ENCODE measurements around the gene GTF2H4.
"Not testable (repeated sequence)": the region's sequence is repeated elsewhere in the genome, so short reads cannot be mapped to it uniquely, and the experiment has no call there.

Gene GTF2H4

DNA sequence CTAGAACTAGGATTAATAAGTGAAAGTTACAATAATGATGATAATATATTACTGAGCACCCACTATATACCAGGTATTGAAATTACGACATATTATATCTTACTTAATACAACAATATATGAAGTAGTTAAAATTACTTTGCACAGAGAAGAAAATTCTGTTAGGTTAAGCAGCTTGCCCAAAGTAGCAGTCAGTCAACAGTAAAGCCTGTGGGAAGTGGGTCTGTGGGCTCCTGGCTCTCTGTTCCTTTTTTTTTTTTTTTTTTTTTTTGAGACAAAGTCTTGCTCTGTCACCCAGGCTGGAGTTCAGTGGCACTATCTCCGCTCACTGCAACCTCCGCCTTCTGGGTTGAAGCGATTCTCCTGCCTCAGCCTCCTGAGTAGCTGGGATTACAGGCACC lies 4.8 kb upstream of the GTF2H4 start:
- H4K20me1 ChIP-seq (ENCODE audit: low read depth, low read length) = no peaks in the 10 kb centered on the region
- H3K27me3 ChIP-seq (ENCODE audit: low read length) = no peaks in the 10 kb centered on the region
- H2AFZ ChIP-seq (ENCODE audit: low read depth, low read length, severe bottlenecking) = no peak overlapping the region
- no peak overlapping the region for H3K27ac ChIP-seq (ENCODE audit: low read depth, low read length)
- peaks cover 2% of the 10 kb centered on the region for H3K79me2 ChIP-seq (ENCODE audit: insufficient read depth, low read length)
- no peaks in the 10 kb centered on the region for H3K36me3 ChIP-seq (ENCODE audit: low read length)
- no peaks in the 10 kb centered on the region for H3K9me3 ChIP-seq (ENCODE audit: insufficient read depth, low read length)
- peaks cover 9% of the 10 kb centered on the region; the same call in 1 of the 2 replicates for H3F3A ChIP-seq (ENCODE audit: insufficient read depth)
- H3K9ac ChIP-seq (ENCODE audit: low read length) = no peak overlapping the region
- H3K4me2 ChIP-seq (ENCODE audit: low read depth, low read length, poor library complexity, severe bottlenecking) = no peak overlapping the region
- TF ChIP-seq EZH2phosphoT487 (conservative IDR thresholded peaks at IDR 0.05; ENCODE audit: low read length) = no peak
- TF ChIP-seq, protein P1, sequence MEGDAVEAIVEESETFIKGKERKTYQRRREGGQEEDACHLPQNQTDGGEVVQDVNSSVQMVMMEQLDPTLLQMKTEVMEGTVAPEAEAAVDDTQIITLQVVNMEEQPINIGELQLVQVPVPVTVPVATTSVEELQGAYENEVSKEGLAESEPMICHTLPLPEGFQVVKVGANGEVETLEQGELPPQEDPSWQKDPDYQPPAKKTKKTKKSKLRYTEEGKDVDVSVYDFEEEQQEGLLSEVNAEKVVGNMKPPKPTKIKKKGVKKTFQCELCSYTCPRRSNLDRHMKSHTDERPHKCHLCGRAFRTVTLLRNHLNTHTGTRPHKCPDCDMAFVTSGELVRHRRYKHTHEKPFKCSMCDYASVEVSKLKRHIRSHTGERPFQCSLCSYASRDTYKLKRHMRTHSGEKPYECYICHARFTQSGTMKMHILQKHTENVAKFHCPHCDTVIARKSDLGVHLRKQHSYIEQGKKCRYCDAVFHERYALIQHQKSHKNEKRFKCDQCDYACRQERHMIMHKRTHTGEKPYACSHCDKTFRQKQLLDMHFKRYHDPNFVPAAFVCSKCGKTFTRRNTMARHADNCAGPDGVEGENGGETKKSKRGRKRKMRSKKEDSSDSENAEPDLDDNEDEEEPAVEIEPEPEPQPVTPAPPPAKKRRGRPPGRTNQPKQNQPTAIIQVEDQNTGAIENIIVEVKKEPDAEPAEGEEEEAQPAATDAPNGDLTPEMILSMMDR (IDR thresholded peaks at IDR 0.05; ENCODE audit: insufficient read depth, low read length, poor library complexity, severe bottlenecking) = no peak
- no peak overlapping the region for H3K4me3 ChIP-seq (ENCODE audit: insufficient read depth, low read length, poor library complexity, severe bottlenecking)
- no peaks in the 10 kb centered on the region for H3K9me2 ChIP-seq (replicated peaks; ENCODE audit: insufficient read depth, low read length)

DNA sequence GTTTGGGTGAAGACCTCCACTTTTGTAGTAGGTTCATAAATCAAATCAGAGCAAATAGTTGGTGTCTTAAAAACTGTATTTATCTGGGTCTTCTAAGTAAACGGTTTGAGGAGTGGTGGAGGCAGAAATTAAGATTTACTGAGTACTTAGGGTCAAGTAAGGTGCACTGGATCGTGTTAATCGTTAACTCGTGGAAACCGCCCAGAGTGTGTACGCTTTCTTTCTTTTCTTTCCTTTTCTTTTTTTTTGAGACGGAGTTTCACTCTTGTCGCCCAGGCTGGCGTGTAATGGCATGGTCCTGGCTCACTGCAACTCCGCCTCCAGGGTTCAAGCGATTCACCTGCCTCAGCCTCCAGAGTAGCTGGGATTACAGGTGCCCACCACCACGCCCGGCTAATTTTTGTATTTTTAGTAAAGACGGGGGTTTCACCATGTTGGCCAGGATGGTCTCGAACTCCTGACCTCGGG lies 683 bp upstream of the GTF2H4 start:
- Histone ChIP-seq H2AFZ (ENCODE audit: low read depth, low read length, severe bottlenecking) (peak overlapping the region; percentile 73), H3K4me2 (ENCODE audit: low read depth, low read length, poor library complexity, severe bottlenecking) (peak overlapping the region; percentile 45), H3K79me2 (ENCODE audit: insufficient read depth, low read length) (peaks cover 19% of the 10 kb centered on the region), H3K9ac (ENCODE audit: low read length) (peak overlapping the region; percentile 81), H3K4me3 (ENCODE audit: insufficient read depth, low read length, poor library complexity, severe bottlenecking) (peak overlapping the region; percentile 96)
- not testable (repeated sequence) for H4K20me1 ChIP-seq (ENCODE audit: low read depth, low read length); H3K9me3 ChIP-seq (ENCODE audit: insufficient read depth, low read length); H3K27me3 ChIP-seq (ENCODE audit: low read length); H3K9me2 ChIP-seq (replicated peaks; ENCODE audit: insufficient read depth, low read length); H3K36me3 ChIP-seq (ENCODE audit: low read length); H3K27ac ChIP-seq (ENCODE audit: low read depth, low read length); H3F3A ChIP-seq (ENCODE audit: insufficient read depth)

DNA sequence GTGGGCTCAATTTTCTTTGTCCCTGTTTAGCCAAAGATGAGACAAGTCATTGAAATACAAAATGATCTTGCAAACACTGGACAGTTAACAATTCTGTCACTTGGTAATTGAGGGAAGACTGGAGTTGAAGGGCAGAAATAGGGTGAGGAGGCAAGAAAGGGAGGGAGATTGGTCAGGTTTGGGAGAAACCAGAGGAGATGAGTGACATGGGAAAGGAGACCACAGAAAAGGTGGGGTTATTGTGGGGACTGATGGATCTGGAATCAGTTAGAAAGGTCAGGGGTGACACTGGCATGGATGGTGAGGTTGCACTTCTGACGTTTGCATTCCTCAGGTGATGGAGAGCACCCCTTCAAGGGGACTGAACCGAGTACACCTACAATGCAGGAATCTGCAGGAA lies 693 bp downstream of the GTF2H4 start:
- Histone ChIP-seq H4K20me1 (ENCODE audit: low read depth, low read length) (no peaks in the 10 kb centered on the region), H3K4me2 (ENCODE audit: low read depth, low read length, poor library complexity, severe bottlenecking) (peak overlapping the region; percentile 89), H3K9ac (ENCODE audit: low read length) (peak overlapping the region; percentile 81), H3K9me3 (ENCODE audit: insufficient read depth, low read length) (no peaks in the 10 kb centered on the region), H3K36me3 (ENCODE audit: low read length) (no peaks in the 10 kb centered on the region), H2AFZ (ENCODE audit: low read depth, low read length, severe bottlenecking) (no peak overlapping the region), H3K9me2 (replicated peaks; ENCODE audit: insufficient read depth, low read length) (no peaks in the 10 kb centered on the region), H3K79me2 (ENCODE audit: insufficient read depth, low read length) (peaks cover 19% of the 10 kb centered on the region), H3K27me3 (ENCODE audit: low read length) (no peaks in the 10 kb centered on the region), H3F3A (ENCODE audit: insufficient read depth) (peaks cover 9% of the 10 kb centered on the region; the same call in 1 of the 2 replicates), H3K27ac (ENCODE audit: low read depth, low read length) (no peak overlapping the region), H3K4me3 (ENCODE audit: insufficient read depth, low read length, poor library complexity, severe bottlenecking) (peak overlapping the region; percentile 96)
- TF ChIP-seq, protein P1 (IDR thresholded peaks at IDR 0.05; ENCODE audit: insufficient read depth, low read length, poor library complexity, severe bottlenecking) = no peak
- TF ChIP-seq EZH2phosphoT487 (conservative IDR thresholded peaks at IDR 0.05; ENCODE audit: low read length) = no peak

DNA sequence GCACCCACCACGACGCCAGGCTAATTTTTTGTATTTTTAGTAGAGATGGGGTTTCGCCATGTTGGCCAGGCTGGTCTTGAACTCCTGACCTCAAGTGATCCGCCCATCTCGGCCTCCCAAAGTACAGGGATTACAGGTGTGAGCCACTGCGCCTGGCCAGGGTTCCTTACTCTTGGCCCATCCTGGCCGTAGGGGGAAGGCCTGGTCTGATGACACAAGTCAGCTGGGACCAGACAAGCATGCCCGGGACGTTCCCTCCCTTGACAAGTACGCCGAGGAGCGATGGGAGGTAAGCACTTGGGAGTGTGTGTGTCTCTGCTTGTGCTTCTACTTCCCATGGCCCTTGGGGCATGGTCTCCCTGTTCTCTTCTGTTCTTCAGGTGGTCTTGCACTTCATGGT lies 2.5 kb downstream of the GTF2H4 start:
- not testable (repeated sequence) for H3K36me3 ChIP-seq (ENCODE audit: low read length); H3K4me3 ChIP-seq (ENCODE audit: insufficient read depth, low read length, poor library complexity, severe bottlenecking); H3K9ac ChIP-seq (ENCODE audit: low read length); H3K27me3 ChIP-seq (ENCODE audit: low read length); H3K4me2 ChIP-seq (ENCODE audit: low read depth, low read length, poor library complexity, severe bottlenecking); H3K27ac ChIP-seq (ENCODE audit: low read depth, low read length); H4K20me1 ChIP-seq (ENCODE audit: low read depth, low read length); H2AFZ ChIP-seq (ENCODE audit: low read depth, low read length, severe bottlenecking); H3K9me2 ChIP-seq (replicated peaks; ENCODE audit: insufficient read depth, low read length); H3K9me3 ChIP-seq (ENCODE audit: insufficient read depth, low read length)
- Histone ChIP-seq H3F3A (ENCODE audit: insufficient read depth) (peaks cover 17% of the 10 kb centered on the region), H3K79me2 (ENCODE audit: insufficient read depth, low read length) (peaks cover 19% of the 10 kb centered on the region)

Measured in SU-DHL-6 (cell line).